MM.1S (cell line): Measurements from ENCODE around the gene POLR3GL.

Experiments
- CTCF ChIP-seq: fragments of 300-600 bp; sonication (generic); IDR thresholded peaks from 2 replicates; pipeline ENCODE4 v1.5.1; 2016; ENCODE audit warnings: antibody characterized with exemption, low read length, mixed read lengths
- EZH2 ChIP-seq: fragments of 300-600 bp; sonication (generic); optimal IDR thresholded peaks from 2 replicates; pipeline ENCODE3; 2017; ENCODE audit warnings: low read depth, mild to moderate bottlenecking, antibody characterized with exemption, low read length, mixed read lengths

GRCh38 chr1:145997016-145997717, 32.7 kb downstream of the POLR3GL start:
- TF ChIP-seq CTCF (no peak), EZH2 (no peak)
